Amniotic epithelial cell (primary cell): Measurements from ENCODE around the gene NECTIN1.

Experiments used
- DNase-seq: peaks from one replicate; pipeline ENCODE4 v3.0.0-alpha.2; 2010; ENCODE audit warnings: low read depth

The NECTIN1 gene

GRCh38 chr11:119755356-119756071 is 26.5 kb upstream of the NECTIN1 start:
- no peak for DNase-seq

GRCh38 chr11:119754656-119755355 is 25.8 kb upstream of the NECTIN1 start:
- no peak for DNase-seq

GRCh38 chr11:119754199-119754598 is 25.2 kb upstream of the NECTIN1 start:
- DNase-seq = peak; percentile 37

- DNase-seq = no peak
Observed at GRCh38 chr11:119752946-119753345, 23.9 kb upstream of the NECTIN1 start.

- DNase-seq = no peak
Observed at GRCh38 chr11:119752345-119752871, 23.4 kb upstream of the NECTIN1 start.

GRCh38 chr11:119750056-119750455 is 21.1 kb upstream of the NECTIN1 start:
- no peak for DNase-seq

GRCh38 chr11:119749006-119749565 is 20.1 kb upstream of the NECTIN1 start:
- no peak for DNase-seq

- no peak for DNase-seq
Observed at GRCh38 chr11:119747868-119748660, 19.1 kb upstream of the NECTIN1 start.

GRCh38 chr11:119745776-119746535 is 17.0 kb upstream of the NECTIN1 start:
- DNase-seq = no peak

GRCh38 chr11:119745112-119745511 is 16.1 kb upstream of the NECTIN1 start:
- no peak for DNase-seq

GRCh38 chr11:119744577-119744976 is 15.6 kb upstream of the NECTIN1 start:
- DNase-seq = no peak

GRCh38 chr11:119743006-119743405 is 14.0 kb upstream of the NECTIN1 start:
- DNase-seq = no peak

GRCh38 chr11:119742263-119742861 is 13.4 kb upstream of the NECTIN1 start:
- DNase-seq = no peak

- DNase-seq = no peak
Observed at GRCh38 chr11:119741369-119742262, 12.6 kb upstream of the NECTIN1 start.

GRCh38 chr11:119739975-119740374 is 11.0 kb upstream of the NECTIN1 start:
- DNase-seq = no peak

- no peak for DNase-seq
Observed at GRCh38 chr11:119739021-119739703, 10.2 kb upstream of the NECTIN1 start.

- no peak for DNase-seq
Observed at GRCh38 chr11:119738059-119738439, 9.0 kb upstream of the NECTIN1 start.

- no peak for DNase-seq
Observed at GRCh38 chr11:119737366-119738058, 8.5 kb upstream of the NECTIN1 start.

- no peak for DNase-seq
Observed at GRCh38 chr11:119734788-119735187, 5.8 kb upstream of the NECTIN1 start.
